Measurements from ENCODE around the gene STT3B. TPM values are rescaled to one million over a fixed set of nuclear protein-coding genes. Genes with fewer than 3 reads are reported as not detected.

Gene STT3B
- total RNA-seq, 6 experiments from 2014 or later, result 53.8 to 70.9 (median 65.1) TPM

DNA sequence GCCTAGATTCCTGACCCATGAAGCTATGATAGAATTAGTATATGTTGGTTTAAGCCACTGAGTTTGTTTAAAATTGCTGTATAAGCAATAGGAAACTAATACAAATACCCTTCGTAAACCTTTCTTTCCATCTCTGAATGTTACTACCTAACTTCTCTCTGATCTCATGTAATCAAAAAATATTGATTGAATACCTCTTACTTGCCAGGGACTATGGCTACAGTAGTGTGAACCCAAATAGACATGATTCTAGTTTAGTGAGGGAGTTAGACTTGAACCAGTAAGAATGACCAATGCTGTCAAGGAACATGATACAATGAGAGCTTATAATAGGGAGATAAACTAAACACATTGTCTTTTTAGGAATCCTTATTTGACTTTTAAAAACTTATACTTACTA lies 19.4 kb downstream of the STT3B start:
- DNase-seq (no peak), ATAC-seq (peak; percentile 49 to 64 (median 60))
- WGBS (ENCODE audit: insufficient coverage, low coverage, low lambda C conversion rate, missing lambda C conversion rate), result 27% methylated on average over 1 of the region's 1 CpG
- TF ChIP-seq POLR2A (IDR thresholded peaks at IDR 0.05), result no peak
- TF ChIP-seq, protein P1, sequence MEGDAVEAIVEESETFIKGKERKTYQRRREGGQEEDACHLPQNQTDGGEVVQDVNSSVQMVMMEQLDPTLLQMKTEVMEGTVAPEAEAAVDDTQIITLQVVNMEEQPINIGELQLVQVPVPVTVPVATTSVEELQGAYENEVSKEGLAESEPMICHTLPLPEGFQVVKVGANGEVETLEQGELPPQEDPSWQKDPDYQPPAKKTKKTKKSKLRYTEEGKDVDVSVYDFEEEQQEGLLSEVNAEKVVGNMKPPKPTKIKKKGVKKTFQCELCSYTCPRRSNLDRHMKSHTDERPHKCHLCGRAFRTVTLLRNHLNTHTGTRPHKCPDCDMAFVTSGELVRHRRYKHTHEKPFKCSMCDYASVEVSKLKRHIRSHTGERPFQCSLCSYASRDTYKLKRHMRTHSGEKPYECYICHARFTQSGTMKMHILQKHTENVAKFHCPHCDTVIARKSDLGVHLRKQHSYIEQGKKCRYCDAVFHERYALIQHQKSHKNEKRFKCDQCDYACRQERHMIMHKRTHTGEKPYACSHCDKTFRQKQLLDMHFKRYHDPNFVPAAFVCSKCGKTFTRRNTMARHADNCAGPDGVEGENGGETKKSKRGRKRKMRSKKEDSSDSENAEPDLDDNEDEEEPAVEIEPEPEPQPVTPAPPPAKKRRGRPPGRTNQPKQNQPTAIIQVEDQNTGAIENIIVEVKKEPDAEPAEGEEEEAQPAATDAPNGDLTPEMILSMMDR (IDR thresholded peaks at IDR 0.05), result no peak
- Histone ChIP-seq H3K4me1 (peaks cover 0 to 16% (median 5%) of the 10 kb centered on the region in 4 donors), H3K9me3 (no peaks in the 10 kb centered on the region), H3K36me3 (no peaks in the 10 kb centered on the region), H3K27ac (no peak overlapping the region), H3K4me3 (no peak overlapping the region), H3K27me3 (no peaks in the 10 kb centered on the region)
- intact Hi-C loops (cut with DNase I), result no loop called here

DNA sequence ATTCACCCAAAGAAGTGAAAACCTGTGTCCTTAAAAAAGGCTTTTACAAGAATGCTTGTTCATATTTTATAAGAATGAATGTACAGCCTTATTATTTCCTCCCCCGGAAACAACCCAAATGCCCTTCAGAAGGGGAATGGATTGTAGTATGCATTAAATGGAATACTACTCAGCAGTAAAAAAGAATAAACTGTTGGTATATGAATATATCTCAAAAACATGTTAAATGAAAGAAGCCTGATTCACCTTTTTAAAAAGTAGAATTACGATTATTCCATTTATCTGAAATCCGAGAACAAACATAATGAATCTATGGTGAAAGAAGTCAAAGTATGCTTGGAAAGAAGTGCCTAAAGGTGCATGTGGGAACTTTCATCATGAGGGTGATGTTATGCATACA lies 20.5 kb downstream of the STT3B start:
- Histone ChIP-seq H3K36me3 (no peaks in the 10 kb centered on the region), H3K9me3 (no peaks in the 10 kb centered on the region), H3K27me3 (no peaks in the 10 kb centered on the region), H3K4me1 (peaks cover 0 to 16% (median 5%) of the 10 kb centered on the region in 4 donors), H3K27ac (no peak overlapping the region), H3K4me3 (no peak overlapping the region)
- DNase-seq (no peak), ATAC-seq (no peak)
- 100% methylated on average over 3 of the region's 3 CpGs for WGBS (ENCODE audit: insufficient coverage, low coverage, low lambda C conversion rate, missing lambda C conversion rate)
- intact Hi-C loops (cut with DNase I), result no loop called here
- TF ChIP-seq POLR2A (IDR thresholded peaks at IDR 0.05), result no peak
- TF ChIP-seq, protein P1 (IDR thresholded peaks at IDR 0.05), result no peak

- no peak overlapping the region for H3K27ac ChIP-seq
- H3K9me3 ChIP-seq, result no peaks in the 10 kb centered on the region
- WGBS (ENCODE audit: insufficient coverage, low coverage, low lambda C conversion rate, missing lambda C conversion rate), result 40% methylated on average over 1 of the region's 1 CpG
- H3K4me1 ChIP-seq, result peaks cover 0 to 16% (median 5%) of the 10 kb centered on the region in 4 donors
- DNase-seq, result no peak
- ATAC-seq, result no peak
- intact Hi-C loops (cut with DNase I), result no loop called here
- TF ChIP-seq, protein P1 (IDR thresholded peaks at IDR 0.05), result no peak
- TF ChIP-seq POLR2A (IDR thresholded peaks at IDR 0.05), result no peak
- H3K36me3 ChIP-seq, result no peaks in the 10 kb centered on the region
- no peaks in the 10 kb centered on the region for H3K27me3 ChIP-seq
- H3K4me3 ChIP-seq, result no peak overlapping the region
Measured at GRCh38 chr3:31555204-31555603, 22.5 kb downstream of the STT3B start.

DNA sequence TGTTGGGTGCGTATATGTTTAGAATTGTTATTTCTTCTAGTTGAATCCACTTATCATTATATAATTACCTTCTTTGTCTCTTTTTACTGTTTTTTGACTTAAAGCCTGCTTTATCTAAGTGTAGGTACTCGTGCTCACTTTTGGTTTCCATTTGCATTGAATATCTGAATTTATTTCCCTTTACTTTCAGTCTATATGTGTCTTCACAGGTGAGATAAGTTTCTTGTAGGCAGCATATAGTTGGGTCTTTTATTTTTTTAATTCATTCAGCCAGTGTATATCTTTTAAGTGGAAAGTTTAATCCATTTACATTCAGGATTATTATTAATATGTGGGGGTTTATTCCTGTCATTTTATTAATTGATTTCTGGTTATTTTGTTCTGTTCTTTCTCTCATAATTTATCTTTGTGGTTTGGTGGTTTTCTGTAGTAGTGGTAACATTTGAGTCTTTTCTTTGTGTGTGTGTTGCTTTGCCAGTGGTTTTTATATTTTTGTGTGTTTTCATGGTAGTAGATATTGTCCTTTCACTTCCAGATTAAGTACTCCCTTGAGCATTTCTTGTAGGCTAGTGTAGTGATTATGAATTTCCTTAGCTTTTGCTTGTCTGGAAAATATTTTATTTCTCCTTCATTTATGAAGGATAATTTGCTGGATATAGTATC lies 27.3 kb downstream of the STT3B start:
- Histone ChIP-seq H3K27me3 (no peaks in the 10 kb centered on the region), H3K4me3 (no peak overlapping the region), H3K4me1 (peaks cover 0 to 22% (median 3%) of the 10 kb centered on the region in 4 donors), H3K9me3 (no peaks in the 10 kb centered on the region), H3K36me3 (no peaks in the 10 kb centered on the region), H3K27ac (no peak overlapping the region)
- intact Hi-C loops (cut with DNase I), result no loop called here
- no peak for TF ChIP-seq POLR2A (IDR thresholded peaks at IDR 0.05)
- TF ChIP-seq, protein P1 (IDR thresholded peaks at IDR 0.05), result no peak
- 91% methylated on average over 2 of the region's 2 CpGs for WGBS (ENCODE audit: insufficient coverage, low coverage, low lambda C conversion rate, missing lambda C conversion rate)
- ATAC-seq, result no peak
- no peak for DNase-seq

Measured in right lobe of liver (tissue), 6 donors.